Measurements from ENCODE around the gene POLG2. TPM values are rescaled to one million over a fixed set of nuclear protein-coding genes. Genes with fewer than 3 reads are reported as not detected.

POLG2 gene
- total and polyA plus RNA-seq, 4 donors, result 3.0 to 8.0 (median 6.6) TPM

DNA sequence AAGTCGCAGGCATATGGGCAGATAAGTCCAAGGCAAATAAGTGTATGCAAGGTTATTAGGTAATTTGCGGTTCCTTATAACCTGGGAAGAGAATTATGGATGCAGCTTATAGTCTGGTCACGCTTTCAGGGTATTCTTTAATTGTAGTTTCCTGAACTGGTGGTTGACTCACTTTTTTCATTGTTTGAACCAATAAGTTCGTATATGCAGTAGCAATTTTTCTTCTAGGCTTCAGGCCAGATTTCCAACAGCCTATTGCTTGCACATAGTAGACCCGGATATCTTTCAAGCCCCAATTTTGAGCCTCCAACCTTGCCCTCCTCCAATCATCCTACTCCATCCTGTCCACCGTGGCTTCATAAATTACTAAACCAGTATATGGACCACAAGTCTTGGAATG lies 22.7 kb upstream of the POLG2 start:
- Histone ChIP-seq H3K9ac (ENCODE audit: low read depth in 1 of 2, low read length in 2 of 2) (no peak overlapping the region), H3K4me1 (ENCODE audit: control insufficient read depth in 4 of 4, insufficient read depth in 4 of 4, low read length in 3 of 4) (no peaks in the 10 kb centered on the region), H3K27ac (ENCODE audit: low read depth in 1 of 2, low read length in 2 of 2) (no peak overlapping the region), H3K4me3 (ENCODE audit: low read depth in 1 of 3, low read length in 3 of 3) (no peak overlapping the region), H3K27me3 (ENCODE audit: control insufficient read depth in 4 of 4, insufficient read depth in 4 of 4, low read length in 3 of 4) (no peaks in the 10 kb centered on the region), H3K36me3 (ENCODE audit: control insufficient read depth in 4 of 4, insufficient read depth in 3 of 4, low read depth in 1 of 4, low read length in 3 of 4) (peaks cover 5 to 54% (median 46%) of the 10 kb centered on the region in 4 donors), H3K9me3 (ENCODE audit: control insufficient read depth in 4 of 4, low read length in 3 of 4) (no peaks in the 10 kb centered on the region)
- no peak for DNase-seq (ENCODE audit: low spot score)
- TF ChIP-seq, protein P1, sequence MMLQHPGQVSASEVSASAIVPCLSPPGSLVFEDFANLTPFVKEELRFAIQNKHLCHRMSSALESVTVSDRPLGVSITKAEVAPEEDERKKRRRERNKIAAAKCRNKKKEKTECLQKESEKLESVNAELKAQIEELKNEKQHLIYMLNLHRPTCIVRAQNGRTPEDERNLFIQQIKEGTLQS (IDR thresholded peaks at IDR 0.05), result no peak
- no peak for TF ChIP-seq GABPA (IDR thresholded peaks at IDR 0.05 in 1 of 2, conservative IDR thresholded peaks at IDR 0.05 in 1 of 2)
- no peak for TF ChIP-seq NR2F2 (IDR thresholded peaks at IDR 0.05)
- TF ChIP-seq FOXA1 (IDR thresholded peaks at IDR 0.05), result no peak
- TF ChIP-seq TAF1 (conservative IDR thresholded peaks at IDR 0.05), result no peak
- TF ChIP-seq EGR1 (IDR thresholded peaks at IDR 0.05; ENCODE audit: low read depth in 2 of 2), result no peak
- no peak for TF ChIP-seq SP1 (IDR thresholded peaks at IDR 0.05)
- TF ChIP-seq, protein P2, sequence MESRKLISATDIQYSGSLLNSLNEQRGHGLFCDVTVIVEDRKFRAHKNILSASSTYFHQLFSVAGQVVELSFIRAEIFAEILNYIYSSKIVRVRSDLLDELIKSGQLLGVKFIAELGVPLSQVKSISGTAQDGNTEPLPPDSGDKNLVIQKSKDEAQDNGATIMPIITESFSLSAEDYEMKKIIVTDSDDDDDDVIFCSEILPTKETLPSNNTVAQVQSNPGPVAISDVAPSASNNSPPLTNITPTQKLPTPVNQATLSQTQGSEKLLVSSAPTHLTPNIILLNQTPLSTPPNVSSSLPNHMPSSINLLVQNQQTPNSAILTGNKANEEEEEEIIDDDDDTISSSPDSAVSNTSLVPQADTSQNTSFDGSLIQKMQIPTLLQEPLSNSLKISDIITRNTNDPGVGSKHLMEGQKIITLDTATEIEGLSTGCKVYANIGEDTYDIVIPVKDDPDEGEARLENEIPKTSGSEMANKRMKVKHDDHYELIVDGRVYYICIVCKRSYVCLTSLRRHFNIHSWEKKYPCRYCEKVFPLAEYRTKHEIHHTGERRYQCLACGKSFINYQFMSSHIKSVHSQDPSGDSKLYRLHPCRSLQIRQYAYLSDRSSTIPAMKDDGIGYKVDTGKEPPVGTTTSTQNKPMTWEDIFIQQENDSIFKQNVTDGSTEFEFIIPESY (IDR thresholded peaks at IDR 0.05), result no peak
- no peak for TF ChIP-seq YY1 (IDR thresholded peaks at IDR 0.05)
- TF ChIP-seq, protein P3, sequence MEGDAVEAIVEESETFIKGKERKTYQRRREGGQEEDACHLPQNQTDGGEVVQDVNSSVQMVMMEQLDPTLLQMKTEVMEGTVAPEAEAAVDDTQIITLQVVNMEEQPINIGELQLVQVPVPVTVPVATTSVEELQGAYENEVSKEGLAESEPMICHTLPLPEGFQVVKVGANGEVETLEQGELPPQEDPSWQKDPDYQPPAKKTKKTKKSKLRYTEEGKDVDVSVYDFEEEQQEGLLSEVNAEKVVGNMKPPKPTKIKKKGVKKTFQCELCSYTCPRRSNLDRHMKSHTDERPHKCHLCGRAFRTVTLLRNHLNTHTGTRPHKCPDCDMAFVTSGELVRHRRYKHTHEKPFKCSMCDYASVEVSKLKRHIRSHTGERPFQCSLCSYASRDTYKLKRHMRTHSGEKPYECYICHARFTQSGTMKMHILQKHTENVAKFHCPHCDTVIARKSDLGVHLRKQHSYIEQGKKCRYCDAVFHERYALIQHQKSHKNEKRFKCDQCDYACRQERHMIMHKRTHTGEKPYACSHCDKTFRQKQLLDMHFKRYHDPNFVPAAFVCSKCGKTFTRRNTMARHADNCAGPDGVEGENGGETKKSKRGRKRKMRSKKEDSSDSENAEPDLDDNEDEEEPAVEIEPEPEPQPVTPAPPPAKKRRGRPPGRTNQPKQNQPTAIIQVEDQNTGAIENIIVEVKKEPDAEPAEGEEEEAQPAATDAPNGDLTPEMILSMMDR (IDR thresholded peaks at IDR 0.05; ENCODE audit: low read depth, low read length, missing input control), result no peak
- TF ChIP-seq, protein P4, sequence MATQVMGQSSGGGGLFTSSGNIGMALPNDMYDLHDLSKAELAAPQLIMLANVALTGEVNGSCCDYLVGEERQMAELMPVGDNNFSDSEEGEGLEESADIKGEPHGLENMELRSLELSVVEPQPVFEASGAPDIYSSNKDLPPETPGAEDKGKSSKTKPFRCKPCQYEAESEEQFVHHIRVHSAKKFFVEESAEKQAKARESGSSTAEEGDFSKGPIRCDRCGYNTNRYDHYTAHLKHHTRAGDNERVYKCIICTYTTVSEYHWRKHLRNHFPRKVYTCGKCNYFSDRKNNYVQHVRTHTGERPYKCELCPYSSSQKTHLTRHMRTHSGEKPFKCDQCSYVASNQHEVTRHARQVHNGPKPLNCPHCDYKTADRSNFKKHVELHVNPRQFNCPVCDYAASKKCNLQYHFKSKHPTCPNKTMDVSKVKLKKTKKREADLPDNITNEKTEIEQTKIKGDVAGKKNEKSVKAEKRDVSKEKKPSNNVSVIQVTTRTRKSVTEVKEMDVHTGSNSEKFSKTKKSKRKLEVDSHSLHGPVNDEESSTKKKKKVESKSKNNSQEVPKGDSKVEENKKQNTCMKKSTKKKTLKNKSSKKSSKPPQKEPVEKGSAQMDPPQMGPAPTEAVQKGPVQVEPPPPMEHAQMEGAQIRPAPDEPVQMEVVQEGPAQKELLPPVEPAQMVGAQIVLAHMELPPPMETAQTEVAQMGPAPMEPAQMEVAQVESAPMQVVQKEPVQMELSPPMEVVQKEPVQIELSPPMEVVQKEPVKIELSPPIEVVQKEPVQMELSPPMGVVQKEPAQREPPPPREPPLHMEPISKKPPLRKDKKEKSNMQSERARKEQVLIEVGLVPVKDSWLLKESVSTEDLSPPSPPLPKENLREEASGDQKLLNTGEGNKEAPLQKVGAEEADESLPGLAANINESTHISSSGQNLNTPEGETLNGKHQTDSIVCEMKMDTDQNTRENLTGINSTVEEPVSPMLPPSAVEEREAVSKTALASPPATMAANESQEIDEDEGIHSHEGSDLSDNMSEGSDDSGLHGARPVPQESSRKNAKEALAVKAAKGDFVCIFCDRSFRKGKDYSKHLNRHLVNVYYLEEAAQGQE (IDR thresholded peaks at IDR 0.05), result no peak
- no peak for TF ChIP-seq HNF4A (conservative IDR thresholded peaks at IDR 0.05)
- no peak for TF ChIP-seq RAD21 (IDR thresholded peaks at IDR 0.05)
- no peak for TF ChIP-seq JUND (IDR thresholded peaks at IDR 0.05)
- TF ChIP-seq FOXA2 (IDR thresholded peaks at IDR 0.05), result no peak
- TF ChIP-seq, protein P5, sequence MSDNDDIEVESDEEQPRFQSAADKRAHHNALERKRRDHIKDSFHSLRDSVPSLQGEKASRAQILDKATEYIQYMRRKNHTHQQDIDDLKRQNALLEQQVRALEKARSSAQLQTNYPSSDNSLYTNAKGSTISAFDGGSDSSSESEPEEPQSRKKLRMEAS (IDR thresholded peaks at IDR 0.05), result no peak
- WGBS, result 95% methylated on average over 6 of the region's 6 CpGs

DNA sequence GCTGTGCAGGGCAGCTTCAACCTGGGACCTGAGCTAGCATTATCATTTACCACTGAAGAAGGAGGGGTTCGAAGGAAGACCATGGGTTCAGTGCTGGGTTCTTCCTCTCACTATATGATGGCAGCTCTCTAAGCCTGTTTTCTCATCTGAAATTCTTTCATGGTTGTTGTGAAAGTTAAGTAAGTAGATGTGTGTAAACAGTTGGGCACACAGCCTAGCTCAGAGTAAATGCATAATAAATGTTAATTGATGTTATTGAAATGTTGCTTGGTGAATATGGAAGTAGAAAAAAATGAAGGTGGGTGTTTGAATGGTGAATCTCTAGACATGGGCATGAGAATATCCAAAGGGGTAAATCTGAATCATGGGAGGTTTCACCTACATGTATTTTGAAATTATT lies 19.0 kb upstream of the POLG2 start:
- H3K27me3 ChIP-seq (ENCODE audit: control insufficient read depth in 4 of 4, insufficient read depth in 4 of 4, low read length in 3 of 4), result no peaks in the 10 kb centered on the region
- no peak overlapping the region for H3K4me3 ChIP-seq (ENCODE audit: low read depth in 1 of 3, low read length in 3 of 3)
- H3K9me3 ChIP-seq (ENCODE audit: control insufficient read depth in 4 of 4, low read length in 3 of 4), result no peaks in the 10 kb centered on the region
- no peak for DNase-seq (ENCODE audit: low spot score)
- no peak overlapping the region for H3K9ac ChIP-seq (ENCODE audit: low read depth in 1 of 2, low read length in 2 of 2)
- H3K4me1 ChIP-seq (ENCODE audit: control insufficient read depth in 4 of 4, insufficient read depth in 4 of 4, low read length in 3 of 4), result no peaks in the 10 kb centered on the region
- peaks cover 2 to 61% (median 53%) of the 10 kb centered on the region in 4 donors for H3K36me3 ChIP-seq (ENCODE audit: control insufficient read depth in 4 of 4, insufficient read depth in 3 of 4, low read depth in 1 of 4, low read length in 3 of 4)
- no peak overlapping the region for H3K27ac ChIP-seq (ENCODE audit: low read depth in 1 of 2, low read length in 2 of 2)
- no peak for TF ChIP-seq FOXA2 (IDR thresholded peaks at IDR 0.05)
- WGBS, result 99% methylated on average over 1 of the region's 1 CpG

Data from liver (tissue), 9 donors.